WTC11 (cell line): ENCODE results near the gene EGLN2. TPM values are rescaled to one million over a fixed set of nuclear protein-coding genes. Genes with fewer than 3 reads are reported as not detected.
"Not testable (repeated sequence)": the region's sequence is repeated elsewhere in the genome, so short reads cannot be mapped to it uniquely, and the experiment has no call there.

Experiments used
- ATAC-seq: fragments of 200-7000 bp; cut with Tn5 transposase; 2 replicates; pipeline ENCODE4 v1.10.0; 2021; ENCODE audit warnings: mild to moderate bottlenecking, moderate library complexity
- CTCF ChIA-PET: fragments of 300-600 bp; sonication (Branson Sonifier 250); formaldehyde crosslinking; loops from one replicate; lab custom pipeline; 2021; ENCODE audit warnings: antibody characterized with exemption; lab: Charles Lee
- POLR2A ChIA-PET: fragments of 350-600 bp; sonication (Branson Sonifier 250); formaldehyde crosslinking; loops from one replicate; lab custom pipeline; 2021; ENCODE audit warnings: antibody characterized with exemption; lab: Charles Lee
- DNase-seq: peaks from one replicate; pipeline ENCODE4 v3.0.0; 2021; ENCODE audit warnings: low spot score
- H3K27ac Mint-ChIP-seq: 2 replicates; pipeline ENCODE4 v1.8.0; 2021; ENCODE audit warnings: mixed read lengths
- H3K27me3 Mint-ChIP-seq: 2 replicates; pipeline ENCODE4 v1.8.0; 2021; ENCODE audit warnings: low read depth, mild to moderate bottlenecking, moderate library complexity, mixed read lengths
- H3K36me3 Mint-ChIP-seq: 2 replicates; pipeline ENCODE4 v1.8.0; 2021; ENCODE audit warnings: mixed read lengths
- H3K4me1 Mint-ChIP-seq: 2 replicates; pipeline ENCODE4 v1.8.0; 2022; ENCODE audit warnings: mixed read lengths
- H3K4me3 Mint-ChIP-seq: 2 replicates; pipeline ENCODE4 v1.8.0; 2021; ENCODE audit warnings: mild to moderate bottlenecking, moderate library complexity, mixed read lengths
- H3K9me3 Mint-ChIP-seq: 2 replicates; pipeline ENCODE4 v1.8.0; 2021; ENCODE audit warnings: mixed read lengths
- ESRRA ChIP-seq: sonication (generic); formaldehyde crosslinking; IDR thresholded peaks from 2 replicates; pipeline ENCODE4 v1.8.1; 2022; ENCODE audit warnings: mild to moderate bottlenecking, missing genetic modification reagents, borderline replicate concordance
- JUN ChIP-seq: sonication (generic); formaldehyde crosslinking; IDR thresholded peaks from 2 replicates; pipeline ENCODE4 v1.8.0; 2023; ENCODE audit warnings: mild to moderate bottlenecking, missing genetic modification reagents
- KAT7 ChIP-seq: sonication (generic); formaldehyde crosslinking; IDR thresholded peaks from 2 replicates; pipeline ENCODE4 v1.8.1; 2023; ENCODE audit warnings: missing genetic modification reagents, mild to moderate bottlenecking, borderline replicate concordance
- NFE2L1 ChIP-seq: sonication (generic); formaldehyde crosslinking; IDR thresholded peaks from 2 replicates; pipeline ENCODE4 v1.8.1; 2023; ENCODE audit warnings: missing genetic modification reagents
- NFYB ChIP-seq: sonication (generic); formaldehyde crosslinking; conservative IDR thresholded peaks from 2 replicates; pipeline ENCODE4 v1.8.0; 2022; ENCODE audit warnings: low read depth, missing genetic modification reagents
- RELA ChIP-seq: sonication (generic); formaldehyde crosslinking; IDR thresholded peaks from 2 replicates; pipeline ENCODE4 v1.8.1; 2022; ENCODE audit warnings: missing genetic modification reagents, mild to moderate bottlenecking, borderline replicate concordance
- SMAD4 ChIP-seq: sonication (generic); formaldehyde crosslinking; IDR thresholded peaks from 2 replicates; pipeline ENCODE4 v1.8.0; 2022; ENCODE audit warnings: mild to moderate bottlenecking, missing genetic modification reagents
- SOX15 ChIP-seq: fragments of 250-450 bp; sonication (Bioruptor Pico); IDR thresholded peaks from 2 replicates; pipeline ENCODE4 v1.9.0; 2021; ENCODE audit warnings: mild to moderate bottlenecking
- ZNF219 ChIP-seq: sonication (generic); formaldehyde crosslinking; IDR thresholded peaks from 2 replicates; pipeline ENCODE4 v1.8.0; 2023; ENCODE audit warnings: missing genetic modification reagents, mild to moderate bottlenecking, borderline replicate concordance
- ZNF263 ChIP-seq: sonication (generic); formaldehyde crosslinking; IDR thresholded peaks from 2 replicates; pipeline ENCODE4 v1.8.1; 2022; ENCODE audit warnings: low read depth, mild to moderate bottlenecking, moderate library complexity, missing genetic modification reagents
- ZNF317 ChIP-seq: sonication (generic); formaldehyde crosslinking; IDR thresholded peaks from 2 replicates; pipeline ENCODE4 v1.8.1; 2023; ENCODE audit warnings: low read depth, mild to moderate bottlenecking, moderate library complexity, missing genetic modification reagents, borderline replicate concordance
- ZNF416 ChIP-seq: fragments of 250-450 bp; sonication (Bioruptor Pico); IDR thresholded peaks from 2 replicates; pipeline ENCODE4 v1.9.0; 2021; ENCODE audit warnings: mild to moderate bottlenecking, inconsistent platforms
- ZNF423 ChIP-seq: fragments of 250-450 bp; sonication (Bioruptor Pico); IDR thresholded peaks from 2 replicates; pipeline ENCODE4 v2.1.2; 2022; ENCODE audit warnings: mild to moderate bottlenecking, moderate library complexity
- total RNA-seq: library from RNA; stranded (reverse); gene quantifications from 3 replicates; pipeline ENCODE4 v1.2.3, GENCODE V29; 2021
- TF ChIP-seq, protein P1 (sequence below): fragments of 250-450 bp; sonication (Bioruptor Pico); IDR thresholded peaks from 2 replicates; pipeline ENCODE4 v1.9.0; 2021; ENCODE audit warnings: mild to moderate bottlenecking, borderline replicate concordance
- TF ChIP-seq, protein P2 (sequence below): fragments of 250-450 bp; sonication (Bioruptor Pico); IDR thresholded peaks from 2 replicates; pipeline ENCODE4 v1.9.0; 2021; ENCODE audit warnings: moderate library complexity, mild to moderate bottlenecking, inconsistent platforms, borderline replicate concordance
- TF ChIP-seq, protein P3 (sequence below): sonication (generic); formaldehyde crosslinking; IDR thresholded peaks from 2 replicates; pipeline ENCODE4 v1.8.1; 2022; ENCODE audit warnings: mild to moderate bottlenecking, moderate library complexity, missing genetic modification reagents
- TF ChIP-seq, protein P4 (sequence below): fragments of 250-450 bp; sonication (Bioruptor Pico); IDR thresholded peaks from 2 replicates; pipeline ENCODE4 v1.9.0; 2021; ENCODE audit warnings: mild to moderate bottlenecking
- TF ChIP-seq, protein P5 (sequence below): fragments of 200-600 bp; IDR thresholded peaks from 2 replicates; pipeline ENCODE4 v1.8.0; 2022; ENCODE audit warnings: antibody characterized with exemption
- TF ChIP-seq, protein P6 (sequence below): sonication (generic); formaldehyde crosslinking; IDR thresholded peaks from 2 replicates; pipeline ENCODE4 v1.8.1; 2022; ENCODE audit warnings: missing genetic modification reagents, borderline replicate concordance

EGLN2 gene
- total RNA-seq, 1 experiment from 2014 or later = 102 TPM

DNA sequence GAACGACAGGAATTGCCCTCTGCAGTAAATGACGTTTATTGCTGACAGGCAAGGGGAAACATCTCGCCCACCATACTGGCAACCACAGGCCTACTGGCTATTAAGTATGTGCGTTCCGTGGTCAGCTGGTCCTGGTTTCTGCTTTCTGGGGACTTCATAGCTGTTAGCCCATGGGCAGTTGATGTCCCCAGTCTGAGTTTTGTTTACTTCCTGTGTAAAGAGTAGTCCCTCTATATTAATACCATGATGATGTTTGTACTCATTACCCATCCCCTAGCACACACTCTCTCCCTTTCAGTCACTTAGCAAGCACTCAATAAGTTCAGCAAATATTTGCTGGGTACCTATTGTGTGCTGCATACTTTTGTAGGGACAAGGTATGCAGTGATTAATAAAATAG is 30.1 kb upstream of the EGLN2 start (continued):
- TF ChIP-seq, protein P1, sequence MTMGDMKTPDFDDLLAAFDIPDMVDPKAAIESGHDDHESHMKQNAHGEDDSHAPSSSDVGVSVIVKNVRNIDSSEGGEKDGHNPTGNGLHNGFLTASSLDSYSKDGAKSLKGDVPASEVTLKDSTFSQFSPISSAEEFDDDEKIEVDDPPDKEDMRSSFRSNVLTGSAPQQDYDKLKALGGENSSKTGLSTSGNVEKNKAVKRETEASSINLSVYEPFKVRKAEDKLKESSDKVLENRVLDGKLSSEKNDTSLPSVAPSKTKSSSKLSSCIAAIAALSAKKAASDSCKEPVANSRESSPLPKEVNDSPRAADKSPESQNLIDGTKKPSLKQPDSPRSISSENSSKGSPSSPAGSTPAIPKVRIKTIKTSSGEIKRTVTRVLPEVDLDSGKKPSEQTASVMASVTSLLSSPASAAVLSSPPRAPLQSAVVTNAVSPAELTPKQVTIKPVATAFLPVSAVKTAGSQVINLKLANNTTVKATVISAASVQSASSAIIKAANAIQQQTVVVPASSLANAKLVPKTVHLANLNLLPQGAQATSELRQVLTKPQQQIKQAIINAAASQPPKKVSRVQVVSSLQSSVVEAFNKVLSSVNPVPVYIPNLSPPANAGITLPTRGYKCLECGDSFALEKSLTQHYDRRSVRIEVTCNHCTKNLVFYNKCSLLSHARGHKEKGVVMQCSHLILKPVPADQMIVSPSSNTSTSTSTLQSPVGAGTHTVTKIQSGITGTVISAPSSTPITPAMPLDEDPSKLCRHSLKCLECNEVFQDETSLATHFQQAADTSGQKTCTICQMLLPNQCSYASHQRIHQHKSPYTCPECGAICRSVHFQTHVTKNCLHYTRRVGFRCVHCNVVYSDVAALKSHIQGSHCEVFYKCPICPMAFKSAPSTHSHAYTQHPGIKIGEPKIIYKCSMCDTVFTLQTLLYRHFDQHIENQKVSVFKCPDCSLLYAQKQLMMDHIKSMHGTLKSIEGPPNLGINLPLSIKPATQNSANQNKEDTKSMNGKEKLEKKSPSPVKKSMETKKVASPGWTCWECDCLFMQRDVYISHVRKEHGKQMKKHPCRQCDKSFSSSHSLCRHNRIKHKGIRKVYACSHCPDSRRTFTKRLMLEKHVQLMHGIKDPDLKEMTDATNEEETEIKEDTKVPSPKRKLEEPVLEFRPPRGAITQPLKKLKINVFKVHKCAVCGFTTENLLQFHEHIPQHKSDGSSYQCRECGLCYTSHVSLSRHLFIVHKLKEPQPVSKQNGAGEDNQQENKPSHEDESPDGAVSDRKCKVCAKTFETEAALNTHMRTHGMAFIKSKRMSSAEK (CRISPR knock-in tag) = no peak
- no peak for TF ChIP-seq KAT7 (CRISPR knock-in tag)

DNA sequence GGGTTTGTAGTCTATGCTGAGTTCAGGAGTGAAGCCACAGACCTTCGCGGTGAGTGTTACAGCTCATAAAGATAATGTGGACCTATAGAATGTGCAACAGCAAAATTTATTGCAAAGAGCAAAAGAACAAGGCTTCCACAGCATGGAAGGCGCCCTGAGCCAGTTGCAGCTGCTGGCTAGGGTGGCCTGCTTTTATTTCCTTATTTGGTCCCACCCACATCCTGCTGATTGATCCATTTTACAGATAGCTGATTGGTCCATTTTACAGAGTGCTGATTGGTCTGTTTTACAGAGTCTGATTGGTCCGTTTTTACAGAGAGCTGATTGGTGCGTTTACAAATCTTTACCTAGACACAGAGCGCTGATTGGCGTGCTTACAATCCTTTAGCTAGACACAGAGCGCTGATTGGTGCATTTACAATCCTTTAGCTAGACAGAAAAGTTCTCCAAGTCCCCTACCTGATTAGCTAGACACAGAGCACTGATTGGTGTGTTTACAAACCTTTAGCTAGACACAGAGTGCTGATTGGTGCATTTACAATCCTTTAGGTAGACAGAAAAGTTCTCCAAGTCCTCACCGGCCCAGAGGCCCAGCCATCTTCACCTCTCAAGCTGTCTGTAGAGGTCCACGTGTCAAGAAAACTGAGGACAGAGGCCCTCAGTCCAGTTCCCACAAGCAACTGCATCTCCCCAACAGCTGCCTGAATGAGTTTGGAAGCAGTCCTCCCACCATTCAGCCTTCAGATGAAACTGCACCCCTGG is 27.7 kb upstream of the EGLN2 start:
- H3K4me3 Mint-ChIP-seq, DNase-seq, ATAC-seq, H3K36me3 Mint-ChIP-seq, H3K27me3 Mint-ChIP-seq, POLR2A ChIA-PET, H3K4me1 Mint-ChIP-seq: not testable (repeated sequence)
- CTCF ChIA-PET = interaction anchor here (1.0 to 1.1 kb wide), 3 partner anchors 34 to 137 kb away, joined by 3 to 4 read pairs (median 3); no protein-coding TSS in a partner anchor
- Mint-ChIP-seq H3K27ac (peak overlapping the region; percentile 74), H3K9me3 (peaks cover 14% of the 10 kb centered on the region)
- TF ChIP-seq NFYB = peak; percentile 67
- TF ChIP-seq, all 79 proteins: peak for 1; not testable (repeated sequence) for 78

DNA sequence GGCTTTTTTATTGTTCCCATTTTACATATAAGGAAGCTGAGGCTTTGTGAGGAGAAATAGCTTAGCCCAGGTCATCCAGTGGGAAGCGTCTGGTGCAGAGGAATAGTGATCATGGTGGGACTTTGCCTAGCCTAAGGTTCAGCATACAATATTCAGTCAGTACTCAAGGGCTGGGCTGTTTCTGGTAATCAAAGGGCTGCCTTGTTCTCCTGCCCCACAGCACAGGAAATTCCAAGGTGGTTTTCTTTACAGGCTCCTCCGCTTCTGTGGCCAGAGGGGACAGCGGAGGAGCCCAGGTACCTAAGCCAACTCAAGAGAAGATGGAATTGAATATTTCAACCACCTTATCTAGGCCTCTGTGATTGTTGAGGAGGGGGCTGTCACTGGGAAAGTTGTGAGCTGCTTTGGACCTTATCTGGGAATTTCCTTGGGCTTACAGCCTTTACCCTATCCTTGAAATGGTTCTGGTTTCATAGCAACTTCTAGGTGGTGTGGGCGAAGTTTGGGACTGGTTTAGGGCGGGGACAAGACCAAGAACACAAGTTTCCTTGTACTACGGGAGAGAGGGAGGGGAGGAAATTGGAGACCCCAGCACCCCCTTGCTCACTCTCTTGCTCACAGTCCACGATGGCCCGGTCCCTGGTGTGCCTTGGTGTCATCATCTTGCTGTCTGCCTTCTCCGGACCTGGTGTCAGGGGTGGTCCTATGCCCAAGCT is 23.9 kb upstream of the EGLN2 start, which contains the start of gene MIA:
Gene MIA (plus strand): TSS at position 606 of the 716 bp plus-strand sequence. CDS start 22 bp downstream, at position 628.
- DNase-seq (no peak), ATAC-seq (no peak)
- H3K36me3 Mint-ChIP-seq = peaks cover 7% of the 10 kb centered on the region
- H3K27ac Mint-ChIP-seq = peak within 1 kb of the TSS; percentile 68; the same call in 1 of the 2 replicates
- H3K9me3 Mint-ChIP-seq = peaks cover 14% of the 10 kb centered on the region
- H3K27me3 Mint-ChIP-seq = no peaks in the 10 kb centered on the region
- ChIA-PET CTCF (interaction anchor here (0.5 to 4.7 kb wide), 3 partner anchors 24 to 41 kb away, joined by 3 to 71 read pairs (median 3); partner anchors contain the start of gene EGLN2), POLR2A (no interaction called here)
- TF ChIP-seq ZNF263 = no peak
- TF ChIP-seq, protein P2, sequence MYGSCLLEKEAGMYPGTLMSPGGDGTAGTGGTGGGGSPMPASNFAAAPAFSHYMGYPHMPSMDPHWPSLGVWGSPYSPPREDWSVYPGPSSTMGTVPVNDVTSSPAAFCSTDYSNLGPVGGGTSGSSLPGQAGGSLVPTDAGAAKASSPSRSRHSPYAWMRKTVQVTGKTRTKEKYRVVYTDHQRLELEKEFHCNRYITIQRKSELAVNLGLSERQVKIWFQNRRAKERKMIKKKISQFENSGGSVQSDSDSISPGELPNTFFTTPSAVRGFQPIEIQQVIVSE (CRISPR knock-in tag) = no peak
- no peak for TF ChIP-seq ZNF219 (CRISPR knock-in tag)
- TF ChIP-seq, protein P3, sequence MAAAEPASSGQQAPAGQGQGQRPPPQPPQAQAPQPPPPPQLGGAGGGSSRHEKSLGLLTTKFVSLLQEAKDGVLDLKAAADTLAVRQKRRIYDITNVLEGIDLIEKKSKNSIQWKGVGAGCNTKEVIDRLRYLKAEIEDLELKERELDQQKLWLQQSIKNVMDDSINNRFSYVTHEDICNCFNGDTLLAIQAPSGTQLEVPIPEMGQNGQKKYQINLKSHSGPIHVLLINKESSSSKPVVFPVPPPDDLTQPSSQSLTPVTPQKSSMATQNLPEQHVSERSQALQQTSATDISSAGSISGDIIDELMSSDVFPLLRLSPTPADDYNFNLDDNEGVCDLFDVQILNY (CRISPR knock-in tag) = no peak
- TF ChIP-seq RELA = no peak
- TF ChIP-seq ESRRA = no peak
- no peak for TF ChIP-seq SOX15
- TF ChIP-seq JUN = no peak
- no peak for TF ChIP-seq NFYB
- TF ChIP-seq, protein P4, sequence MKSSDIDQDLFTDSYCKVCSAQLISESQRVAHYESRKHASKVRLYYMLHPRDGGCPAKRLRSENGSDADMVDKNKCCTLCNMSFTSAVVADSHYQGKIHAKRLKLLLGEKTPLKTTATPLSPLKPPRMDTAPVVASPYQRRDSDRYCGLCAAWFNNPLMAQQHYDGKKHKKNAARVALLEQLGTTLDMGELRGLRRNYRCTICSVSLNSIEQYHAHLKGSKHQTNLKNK (CRISPR knock-in tag) = no peak
- no peak for TF ChIP-seq SMAD4 (CRISPR knock-in tag)
- TF ChIP-seq ZNF317 (CRISPR knock-in tag) = no peak
- TF ChIP-seq, protein P5, sequence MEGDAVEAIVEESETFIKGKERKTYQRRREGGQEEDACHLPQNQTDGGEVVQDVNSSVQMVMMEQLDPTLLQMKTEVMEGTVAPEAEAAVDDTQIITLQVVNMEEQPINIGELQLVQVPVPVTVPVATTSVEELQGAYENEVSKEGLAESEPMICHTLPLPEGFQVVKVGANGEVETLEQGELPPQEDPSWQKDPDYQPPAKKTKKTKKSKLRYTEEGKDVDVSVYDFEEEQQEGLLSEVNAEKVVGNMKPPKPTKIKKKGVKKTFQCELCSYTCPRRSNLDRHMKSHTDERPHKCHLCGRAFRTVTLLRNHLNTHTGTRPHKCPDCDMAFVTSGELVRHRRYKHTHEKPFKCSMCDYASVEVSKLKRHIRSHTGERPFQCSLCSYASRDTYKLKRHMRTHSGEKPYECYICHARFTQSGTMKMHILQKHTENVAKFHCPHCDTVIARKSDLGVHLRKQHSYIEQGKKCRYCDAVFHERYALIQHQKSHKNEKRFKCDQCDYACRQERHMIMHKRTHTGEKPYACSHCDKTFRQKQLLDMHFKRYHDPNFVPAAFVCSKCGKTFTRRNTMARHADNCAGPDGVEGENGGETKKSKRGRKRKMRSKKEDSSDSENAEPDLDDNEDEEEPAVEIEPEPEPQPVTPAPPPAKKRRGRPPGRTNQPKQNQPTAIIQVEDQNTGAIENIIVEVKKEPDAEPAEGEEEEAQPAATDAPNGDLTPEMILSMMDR = no peak
- TF ChIP-seq, protein P6, sequence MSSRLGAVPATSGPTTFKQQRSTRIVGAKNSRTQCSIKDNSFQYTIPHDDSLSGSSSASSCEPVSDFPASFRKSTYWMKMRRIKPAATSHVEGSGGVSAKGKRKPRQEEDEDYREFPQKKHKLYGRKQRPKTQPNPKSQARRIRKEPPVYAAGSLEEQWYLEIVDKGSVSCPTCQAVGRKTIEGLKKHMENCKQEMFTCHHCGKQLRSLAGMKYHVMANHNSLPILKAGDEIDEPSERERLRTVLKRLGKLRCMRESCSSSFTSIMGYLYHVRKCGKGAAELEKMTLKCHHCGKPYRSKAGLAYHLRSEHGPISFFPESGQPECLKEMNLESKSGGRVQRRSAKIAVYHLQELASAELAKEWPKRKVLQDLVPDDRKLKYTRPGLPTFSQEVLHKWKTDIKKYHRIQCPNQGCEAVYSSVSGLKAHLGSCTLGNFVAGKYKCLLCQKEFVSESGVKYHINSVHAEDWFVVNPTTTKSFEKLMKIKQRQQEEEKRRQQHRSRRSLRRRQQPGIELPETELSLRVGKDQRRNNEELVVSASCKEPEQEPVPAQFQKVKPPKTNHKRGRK = no peak
- no peak for TF ChIP-seq ZNF423 (CRISPR knock-in tag)
- no peak for TF ChIP-seq NFE2L1 (CRISPR knock-in tag)
- no peak for TF ChIP-seq ZNF416 (CRISPR knock-in tag)
- H3K4me1 Mint-ChIP-seq = peaks cover 24% of the 10 kb centered on the region
- H3K4me3 Mint-ChIP-seq = no peak within 1 kb of the TSS
